MM.1S (cell line): Measurements from ENCODE around the gene KCNC1.

Experiments
- DNase-seq: peaks from one replicate; pipeline ENCODE4 v3.0.0-alpha.2; 2015
- H2AFZ ChIP-seq: fragments of 300-600 bp; sonication (generic); 2 replicates; pipeline ENCODE4 v1.6.0; 2016; ENCODE audit warnings: antibody characterized with exemption, low read length
- H3F3A ChIP-seq: fragments of 300-600 bp; sonication (generic); 2 replicates; pipeline ENCODE4 v1.6.1; 2016; ENCODE audit warnings: mild to moderate bottlenecking, antibody characterized with exemption, low read length, moderate library complexity, mixed read lengths; ENCODE audit not compliant: insufficient read depth
- H3K27ac ChIP-seq: fragments of 300-600 bp; sonication (generic); 2 replicates; pipeline ENCODE4 v1.5.1; 2016; ENCODE audit warnings: mild to moderate bottlenecking, low read length
- H3K27me3 ChIP-seq: fragments of 300-600 bp; sonication (generic); replicated peaks from 2 replicates; pipeline ENCODE4 v1.6.0; 2016; ENCODE audit warnings: low read length; ENCODE audit not compliant: insufficient read depth
- H3K36me3 ChIP-seq: fragments of 300-600 bp; sonication (generic); replicated peaks from 2 replicates; pipeline ENCODE4 v1.6.1; 2016; ENCODE audit warnings: mild to moderate bottlenecking, low read length, mixed read lengths; ENCODE audit not compliant: insufficient read depth
- H3K4me1 ChIP-seq: fragments of 300-600 bp; sonication (generic); 2 replicates; pipeline ENCODE4 v1.6.1; 2016; ENCODE audit warnings: low read length, mixed read lengths
- H3K4me2 ChIP-seq: fragments of 300-600 bp; sonication (generic); 2 replicates; pipeline ENCODE4 v1.6.0; 2016; ENCODE audit warnings: low read depth, low read length
- H3K4me3 ChIP-seq: fragments of 300-600 bp; sonication (generic); 2 replicates; pipeline ENCODE4 v1.5.1; 2016; ENCODE audit warnings: low read length, mixed read lengths
- H3K79me2 ChIP-seq: fragments of 300-600 bp; sonication (generic); 2 replicates; pipeline ENCODE4 v1.6.1; 2016; ENCODE audit warnings: mixed run types, low read length, mixed read lengths
- H3K9ac ChIP-seq: fragments of 300-600 bp; sonication (generic); 2 replicates; pipeline ENCODE4 v1.6.1; 2016; ENCODE audit warnings: low read length, mixed read lengths
- H3K9me2 ChIP-seq: fragments of 300-600 bp; sonication (generic); replicated peaks from 2 replicates; pipeline ENCODE4 v1.6.1; 2016; ENCODE audit warnings: mild to moderate bottlenecking, low read length, mixed read lengths; ENCODE audit not compliant: insufficient read depth
- H3K9me3 ChIP-seq: fragments of 300-600 bp; sonication (generic); replicated peaks from 2 replicates; pipeline ENCODE4 v1.6.1; 2016; ENCODE audit warnings: mild to moderate bottlenecking, low read length, mixed read lengths; ENCODE audit not compliant: insufficient read depth
- H4K20me1 ChIP-seq: fragments of 300-600 bp; sonication (generic); 2 replicates; pipeline ENCODE4 v1.6.1; 2016; ENCODE audit warnings: mild to moderate bottlenecking, low read length, moderate library complexity, mixed read lengths; ENCODE audit not compliant: insufficient read depth
- EZH2 ChIP-seq: fragments of 300-600 bp; sonication (generic); optimal IDR thresholded peaks from 2 replicates; pipeline ENCODE3; 2017; ENCODE audit warnings: low read depth, mild to moderate bottlenecking, antibody characterized with exemption, low read length, mixed read lengths
- EZH2phosphoT487 ChIP-seq: fragments of 300-600 bp; sonication (generic); IDR thresholded peaks from 2 replicates; pipeline ENCODE4 v1.6.1; 2018; ENCODE audit warnings: antibody characterized with exemption, low read length
- TF ChIP-seq, protein P1 (sequence below): fragments of 300-600 bp; sonication (generic); IDR thresholded peaks from 2 replicates; pipeline ENCODE4 v1.5.1; 2016; ENCODE audit warnings: antibody characterized with exemption, low read length, mixed read lengths

The KCNC1 gene

DNA sequence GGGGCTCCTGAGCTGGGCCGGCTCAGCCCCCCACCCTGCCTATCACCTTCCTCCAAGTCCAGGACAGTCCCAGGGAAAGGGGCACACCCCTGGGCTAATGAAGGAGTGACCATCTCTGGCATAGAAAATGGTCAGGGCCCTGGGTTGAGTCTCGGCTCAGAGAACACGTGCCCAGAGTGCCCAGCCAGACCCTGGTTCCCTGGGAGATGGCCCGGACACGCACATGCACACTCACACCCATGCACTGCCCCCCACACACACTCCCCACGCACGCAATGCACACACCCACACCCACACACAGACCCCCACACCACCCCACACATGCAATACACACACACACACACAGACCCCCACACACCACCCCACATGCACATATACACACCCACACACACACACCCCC lies 28.7 kb downstream of the KCNC1 start:
- Histone ChIP-seq H3K9me2 (no peaks in the 10 kb centered on the region), H3K79me2 (no peaks in the 10 kb centered on the region), H3K9ac (no peak overlapping the region), H4K20me1 (no peaks in the 10 kb centered on the region), H3K4me1 (no peaks in the 10 kb centered on the region), H3K36me3 (no peaks in the 10 kb centered on the region), H3K4me2 (no peak overlapping the region), H3K4me3 (no peak overlapping the region), H3K9me3 (no peaks in the 10 kb centered on the region), H3K27me3 (no peaks in the 10 kb centered on the region; the same call in 1 of the 2 replicates), H3F3A (no peaks in the 10 kb centered on the region), H2AFZ (no peak overlapping the region), H3K27ac (no peak overlapping the region)
- TF ChIP-seq EZH2, result no peak
- no peak for TF ChIP-seq EZH2phosphoT487
- TF ChIP-seq, protein P1, sequence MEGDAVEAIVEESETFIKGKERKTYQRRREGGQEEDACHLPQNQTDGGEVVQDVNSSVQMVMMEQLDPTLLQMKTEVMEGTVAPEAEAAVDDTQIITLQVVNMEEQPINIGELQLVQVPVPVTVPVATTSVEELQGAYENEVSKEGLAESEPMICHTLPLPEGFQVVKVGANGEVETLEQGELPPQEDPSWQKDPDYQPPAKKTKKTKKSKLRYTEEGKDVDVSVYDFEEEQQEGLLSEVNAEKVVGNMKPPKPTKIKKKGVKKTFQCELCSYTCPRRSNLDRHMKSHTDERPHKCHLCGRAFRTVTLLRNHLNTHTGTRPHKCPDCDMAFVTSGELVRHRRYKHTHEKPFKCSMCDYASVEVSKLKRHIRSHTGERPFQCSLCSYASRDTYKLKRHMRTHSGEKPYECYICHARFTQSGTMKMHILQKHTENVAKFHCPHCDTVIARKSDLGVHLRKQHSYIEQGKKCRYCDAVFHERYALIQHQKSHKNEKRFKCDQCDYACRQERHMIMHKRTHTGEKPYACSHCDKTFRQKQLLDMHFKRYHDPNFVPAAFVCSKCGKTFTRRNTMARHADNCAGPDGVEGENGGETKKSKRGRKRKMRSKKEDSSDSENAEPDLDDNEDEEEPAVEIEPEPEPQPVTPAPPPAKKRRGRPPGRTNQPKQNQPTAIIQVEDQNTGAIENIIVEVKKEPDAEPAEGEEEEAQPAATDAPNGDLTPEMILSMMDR, result no peak
- no peak for DNase-seq

GRCh38 chr11:17763703-17764102 lies 29.1 kb downstream of the KCNC1 start:
- no peaks in the 10 kb centered on the region for H3K79me2 ChIP-seq
- no peak overlapping the region for H3K4me3 ChIP-seq
- H3K36me3 ChIP-seq, result no peaks in the 10 kb centered on the region
- no peak overlapping the region for H3K9ac ChIP-seq
- no peaks in the 10 kb centered on the region for H3F3A ChIP-seq
- no peaks in the 10 kb centered on the region; the same call in 1 of the 2 replicates for H3K27me3 ChIP-seq
- TF ChIP-seq, protein P1, result no peak
- TF ChIP-seq EZH2, result no peak
- TF ChIP-seq EZH2phosphoT487, result no peak
- H4K20me1 ChIP-seq, result no peaks in the 10 kb centered on the region
- no peak overlapping the region for H3K27ac ChIP-seq
- H3K9me2 ChIP-seq, result no peaks in the 10 kb centered on the region
- H2AFZ ChIP-seq, result no peak overlapping the region
- H3K4me2 ChIP-seq, result no peak overlapping the region
- no peak for DNase-seq
- no peaks in the 10 kb centered on the region for H3K4me1 ChIP-seq
- no peaks in the 10 kb centered on the region for H3K9me3 ChIP-seq

- Histone ChIP-seq H3K27ac (no peak overlapping the region), H2AFZ (no peak overlapping the region), H3K36me3 (no peaks in the 10 kb centered on the region), H3K79me2 (no peaks in the 10 kb centered on the region), H3K4me3 (no peak overlapping the region), H3K9me2 (no peaks in the 10 kb centered on the region), H3F3A (no peaks in the 10 kb centered on the region), H3K4me1 (no peaks in the 10 kb centered on the region), H3K9ac (no peak overlapping the region), H3K4me2 (no peak overlapping the region), H3K9me3 (no peaks in the 10 kb centered on the region), H4K20me1 (no peaks in the 10 kb centered on the region), H3K27me3 (no peaks in the 10 kb centered on the region; the same call in 1 of the 2 replicates)
- DNase-seq, result no peak
- no peak for TF ChIP-seq EZH2phosphoT487
- TF ChIP-seq, protein P1, result no peak
- TF ChIP-seq EZH2, result no peak
Observed at GRCh38 chr11:17764446-17765218, 30.1 kb downstream of the KCNC1 start.
